GM21515 (cell line): ENCODE measurements around the gene LRRC47.
A peak's percentile ranks its signal among the peaks of the same experiment; 100 is the strongest.

Source experiments
- ATAC-seq: cut with Tn5 transposase; IDR thresholded peaks from one replicate; pipeline ENCODE4 v1.9.1; 2021; ENCODE audit not compliant: unreplicated experiment

The LRRC47 gene

DNA sequence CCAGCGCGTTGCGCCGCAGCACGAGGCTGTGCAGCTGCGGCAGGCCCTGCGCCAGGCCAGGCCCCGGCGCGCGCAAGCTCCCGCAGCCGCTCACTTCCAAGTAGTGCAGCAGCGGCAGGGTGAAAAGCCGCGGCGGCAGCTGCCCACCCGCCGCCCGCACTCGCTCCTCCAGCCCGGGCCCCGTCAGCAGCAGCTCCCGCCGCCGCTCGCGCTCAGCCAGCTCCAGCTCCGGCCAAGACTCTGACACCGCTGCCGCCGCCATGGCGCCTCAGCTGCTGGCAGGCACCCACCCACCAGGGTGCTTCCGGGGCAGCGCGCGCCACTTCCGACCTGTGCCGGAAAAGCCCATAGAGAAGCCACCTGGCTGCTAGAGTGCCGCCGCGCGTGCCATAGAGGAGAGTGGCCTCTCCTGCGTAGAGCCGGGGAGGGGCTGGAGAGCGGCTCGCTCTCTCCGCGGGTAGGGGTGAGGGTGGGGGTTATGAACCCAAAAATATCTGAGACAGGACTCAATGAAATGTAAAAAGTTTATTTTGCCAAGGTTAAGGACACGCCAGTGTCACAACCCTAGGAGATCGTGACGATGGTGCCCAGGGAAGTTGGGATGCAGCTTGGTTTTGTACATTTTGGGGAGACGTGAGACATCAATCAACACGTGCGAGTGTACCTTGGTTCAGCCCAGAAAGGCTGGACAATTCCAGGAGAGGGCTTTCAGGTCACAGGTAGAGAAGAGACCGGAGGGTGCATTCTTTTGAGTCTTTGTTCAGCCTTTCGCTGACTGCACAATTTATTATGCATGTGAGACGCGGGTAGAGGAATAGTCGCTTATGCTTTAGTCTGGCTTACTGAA is at the start of gene LRRC47:
LRRC47 (minus strand) TSS at position 284 of the 847 bp plus-strand sequence; CDS start at position 262, 22 bp downstream.
- peak; percentile 93 for ATAC-seq

DNA sequence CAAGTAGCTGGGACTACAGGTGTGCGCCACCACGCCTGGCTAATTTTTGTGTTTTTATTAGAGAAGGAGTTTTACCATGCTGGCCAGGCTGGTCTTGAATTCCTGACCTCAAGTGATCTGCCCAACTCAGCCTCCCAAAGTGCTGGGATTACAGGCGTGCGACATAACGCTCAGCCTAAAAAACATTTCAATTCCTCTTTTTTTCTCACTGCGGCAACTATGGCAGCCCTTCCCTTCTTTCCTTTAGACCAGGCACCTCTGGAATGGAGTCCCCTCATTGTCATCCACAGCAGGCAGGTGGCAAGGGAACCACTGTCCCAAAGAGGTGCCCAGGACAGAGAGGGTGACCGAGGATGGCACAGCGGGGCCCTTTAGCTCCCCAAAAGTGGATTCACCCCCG is 46.6 kb upstream of the LRRC47 start:
- ATAC-seq, result no peak

DNA sequence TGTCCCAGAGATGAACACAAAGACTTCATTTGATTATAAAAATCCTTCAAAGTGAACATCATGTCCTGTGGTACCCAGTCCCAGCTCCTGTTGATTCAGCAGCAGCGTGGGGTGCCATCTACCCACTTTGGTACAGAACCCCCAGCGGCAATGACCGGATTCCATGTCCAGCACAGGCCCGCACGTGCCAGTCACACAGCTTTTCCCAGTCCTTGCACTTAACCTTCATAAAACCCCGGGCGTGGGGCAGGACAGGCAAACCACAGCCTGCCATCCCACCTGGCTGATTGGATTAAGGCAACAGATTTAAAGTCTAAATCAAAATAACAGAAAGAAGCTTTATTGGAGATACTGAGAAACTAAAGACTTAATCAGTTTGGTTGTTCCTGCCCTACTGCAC is 45.2 kb upstream of the LRRC47 start:
- ATAC-seq, result no peak

DNA sequence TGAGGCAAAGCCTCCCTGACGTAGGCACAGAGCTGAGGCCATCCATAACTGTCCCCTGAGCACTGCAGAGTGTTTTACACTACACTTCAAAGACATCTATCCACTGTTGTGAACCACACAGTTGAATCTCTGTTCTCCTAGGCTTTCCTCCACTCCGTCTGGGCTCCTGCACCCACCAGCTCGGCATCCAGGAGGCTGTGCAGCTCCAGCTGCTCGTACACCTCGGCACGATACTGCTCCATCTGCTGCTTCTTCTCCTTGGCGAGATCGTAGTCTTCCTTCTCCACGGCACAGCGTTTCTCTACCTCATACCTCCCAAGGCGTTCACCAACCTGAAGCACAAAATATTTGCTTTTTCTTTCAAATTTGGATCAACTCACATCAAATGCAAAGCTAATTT is 42.5 kb upstream of the LRRC47 start:
- no peak for ATAC-seq

DNA sequence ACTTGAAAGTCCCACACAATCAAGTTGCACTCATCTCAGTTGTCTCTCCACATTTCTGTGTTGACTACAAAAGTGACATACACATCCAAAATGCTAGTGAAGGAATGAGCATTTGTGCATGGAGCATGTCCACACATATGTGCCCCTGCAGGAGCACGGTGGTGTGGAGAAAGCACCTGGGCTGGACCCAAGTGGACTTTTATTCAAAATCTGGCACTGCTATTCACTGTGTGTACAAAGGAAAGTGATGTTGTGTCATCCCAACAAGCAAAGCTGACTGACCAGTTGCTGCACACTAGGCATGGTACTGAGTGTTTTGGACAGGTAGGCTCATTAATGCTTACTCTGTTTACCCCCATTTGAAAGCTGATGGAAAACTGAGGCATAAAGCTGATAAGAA is 41.4 kb upstream of the LRRC47 start:
- ATAC-seq, result no peak

DNA sequence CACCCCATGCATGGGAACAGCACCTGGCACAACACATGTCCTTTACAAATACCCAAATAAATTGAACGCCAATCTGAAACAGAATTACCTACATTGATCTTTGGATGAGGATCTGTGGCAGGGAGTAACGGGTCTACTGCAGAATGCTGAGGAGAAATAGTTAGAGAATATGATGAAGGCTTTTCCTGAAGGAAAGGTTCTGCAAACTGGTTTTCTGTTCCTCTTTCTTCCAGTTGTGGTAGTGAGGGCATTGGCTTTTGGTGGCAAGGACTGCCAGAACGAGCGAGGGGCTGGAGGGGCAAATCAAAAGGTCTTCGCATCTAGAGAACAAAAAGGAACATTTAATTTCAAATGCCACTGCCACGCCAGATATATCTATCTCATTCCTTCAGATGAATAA is 40.9 kb upstream of the LRRC47 start:
- ATAC-seq, result no peak

DNA sequence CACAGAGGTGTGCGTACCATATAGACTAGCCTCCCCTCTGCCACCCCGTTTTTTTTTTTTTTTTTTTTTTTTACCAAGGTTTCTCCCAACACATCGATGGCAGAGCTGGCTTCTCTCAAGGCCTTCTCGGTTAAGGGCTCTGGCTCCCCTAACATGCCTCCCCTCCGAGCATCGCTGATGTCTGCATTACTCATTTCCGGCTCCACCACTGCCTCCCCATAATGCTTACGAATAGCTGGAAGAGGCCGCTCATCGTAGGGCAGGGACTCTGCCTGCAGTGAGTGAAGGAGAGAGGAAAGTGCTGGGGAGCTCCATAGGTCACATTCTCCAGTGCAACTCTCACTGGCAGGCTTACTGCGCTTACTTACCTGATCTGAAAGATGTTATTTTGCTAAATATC is 40.1 kb upstream of the LRRC47 start:
- ATAC-seq, result no peak

DNA sequence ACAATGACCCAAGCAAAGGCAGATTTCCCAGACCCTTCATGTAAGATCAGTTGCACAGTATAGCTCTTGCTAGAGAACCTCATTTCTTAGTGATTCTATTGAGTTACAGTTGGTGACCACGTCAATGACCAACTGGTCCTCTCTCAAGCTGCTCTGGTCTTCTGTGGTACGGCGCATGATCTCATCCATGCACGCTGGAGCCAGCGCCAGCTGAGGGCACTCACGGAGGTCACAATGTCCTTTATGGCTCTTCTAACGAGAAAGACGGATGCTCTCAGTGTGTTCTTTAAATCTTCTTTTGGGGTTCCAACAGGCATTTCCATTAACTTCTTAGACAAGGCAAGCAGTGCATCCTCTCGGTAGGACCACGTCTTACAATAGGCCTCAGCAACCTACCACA is 38.4 kb upstream of the LRRC47 start:
- no peak for ATAC-seq

DNA sequence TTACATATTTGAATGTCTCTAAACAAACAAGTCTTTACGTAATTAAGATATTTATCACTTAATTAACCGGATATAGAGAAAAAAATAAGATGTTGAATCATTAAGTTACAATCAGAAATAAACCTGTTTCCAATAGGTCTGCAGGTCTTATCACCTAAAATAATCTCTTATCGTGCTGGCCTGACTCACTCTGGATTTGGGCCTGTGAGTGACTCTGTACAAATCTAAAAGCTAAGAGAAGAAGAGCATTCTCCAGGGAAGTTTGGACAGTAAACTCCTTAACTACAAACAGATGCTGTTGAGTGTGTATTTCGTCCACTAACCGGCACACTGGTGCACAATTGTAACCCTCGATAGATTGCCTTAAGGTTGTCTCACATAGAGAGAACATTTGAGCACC is 35.4 kb upstream of the LRRC47 start:
- ATAC-seq, result no peak

DNA sequence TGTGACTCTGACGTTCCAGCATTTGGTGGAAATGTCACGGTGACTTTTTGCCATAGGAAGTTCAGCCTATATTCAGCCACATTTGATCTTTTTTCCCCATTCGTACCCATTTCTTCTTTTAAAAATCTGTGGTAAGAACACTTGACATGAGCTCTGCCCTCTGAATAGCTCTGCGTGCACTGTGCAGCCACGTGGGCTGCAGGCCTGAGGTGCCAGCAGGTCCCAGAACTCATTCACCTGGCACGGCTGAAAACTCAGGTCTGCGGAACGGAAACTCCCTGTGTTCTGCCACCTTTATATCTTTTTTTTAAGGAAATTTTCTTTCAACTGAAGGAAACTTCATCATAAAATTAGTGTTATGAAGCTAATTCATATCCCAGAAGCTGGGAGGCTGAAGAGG is 32.1 kb upstream of the LRRC47 start:
- no peak for ATAC-seq

DNA sequence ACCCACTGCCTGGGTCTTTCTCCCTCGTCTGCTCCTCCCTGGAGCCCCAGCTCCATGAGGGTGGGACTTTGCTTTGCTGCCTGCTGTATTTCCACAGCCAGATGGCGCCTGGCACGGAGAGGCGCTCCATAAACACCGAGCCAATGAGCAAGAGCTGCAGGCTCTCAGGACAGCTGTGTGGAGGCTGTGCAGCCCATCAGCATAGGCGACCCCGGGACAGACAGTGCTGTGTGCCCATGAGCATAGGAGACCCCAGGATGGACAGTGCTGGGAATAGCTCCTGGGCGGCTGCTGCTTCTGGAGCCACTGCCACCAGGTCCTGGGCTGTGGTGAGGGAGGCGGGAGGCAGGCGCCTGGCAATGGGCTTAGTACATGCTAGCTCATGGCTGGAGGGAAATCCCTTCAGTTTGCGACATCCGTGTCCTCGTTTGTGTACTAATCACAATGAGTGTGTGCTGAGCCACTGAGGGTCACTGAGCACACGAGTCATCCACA is 31.6 kb upstream of the LRRC47 start:
- no peak for ATAC-seq

DNA sequence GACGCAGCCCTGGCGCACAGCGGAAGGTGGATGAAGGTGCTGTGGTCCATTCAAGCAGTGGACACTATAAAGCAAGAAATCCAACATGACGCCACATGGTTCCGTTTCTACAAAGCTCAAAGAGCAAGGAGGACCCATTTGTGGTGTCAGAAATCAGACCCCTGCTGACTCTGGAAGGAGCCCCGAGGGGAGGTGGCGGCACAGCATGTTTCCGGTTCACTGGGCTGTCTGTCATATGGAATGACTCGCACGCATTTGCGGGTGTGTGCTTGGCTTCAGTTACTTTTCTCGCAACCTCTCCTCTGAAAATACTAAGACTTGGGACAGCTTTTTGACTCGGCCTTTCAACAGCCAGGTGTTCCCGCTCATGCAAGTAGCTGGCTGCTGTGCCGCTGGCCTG is 29.1 kb upstream of the LRRC47 start:
- ATAC-seq, result no peak

DNA sequence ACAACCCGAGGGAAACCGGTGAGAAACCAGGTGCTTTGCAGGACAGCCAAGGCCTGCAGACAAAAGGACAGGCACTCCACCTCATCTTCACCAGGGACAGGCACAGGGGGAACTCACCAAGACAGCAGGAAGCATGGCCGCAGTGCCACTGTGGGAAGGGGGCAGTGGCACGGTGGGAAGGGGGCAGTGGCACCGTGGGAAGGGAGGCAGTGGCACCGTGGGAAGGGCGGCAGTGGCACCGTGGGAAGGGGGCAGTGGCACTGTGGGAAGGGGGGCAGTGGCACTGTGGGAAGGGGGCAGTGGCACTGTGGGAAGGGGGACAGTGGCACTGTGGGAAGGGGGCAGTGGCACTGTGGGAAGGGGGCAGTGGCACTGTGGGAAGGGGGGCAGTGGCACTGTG is 28.4 kb upstream of the LRRC47 start:
- ATAC-seq, result no peak

DNA sequence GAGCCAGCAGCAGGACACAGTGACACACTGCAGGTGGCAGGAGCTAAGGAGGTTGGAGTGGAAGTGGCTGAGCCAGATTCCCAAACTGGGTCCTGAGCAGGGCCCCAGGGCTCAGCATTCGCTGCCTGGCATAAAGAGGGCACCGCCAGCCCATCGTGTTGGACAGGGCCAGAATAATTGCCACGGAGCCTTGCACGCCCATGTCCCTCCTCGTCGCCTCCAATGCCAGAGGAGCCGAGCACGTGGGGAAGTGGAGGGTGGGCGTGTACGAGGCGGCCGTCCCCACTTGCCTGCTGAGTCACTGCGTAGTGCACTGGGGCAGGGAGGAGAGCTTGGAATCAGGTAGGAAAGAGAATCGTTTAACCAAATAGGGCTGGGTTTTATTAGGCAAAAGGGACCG is 26.1 kb upstream of the LRRC47 start:
- no peak for ATAC-seq

DNA sequence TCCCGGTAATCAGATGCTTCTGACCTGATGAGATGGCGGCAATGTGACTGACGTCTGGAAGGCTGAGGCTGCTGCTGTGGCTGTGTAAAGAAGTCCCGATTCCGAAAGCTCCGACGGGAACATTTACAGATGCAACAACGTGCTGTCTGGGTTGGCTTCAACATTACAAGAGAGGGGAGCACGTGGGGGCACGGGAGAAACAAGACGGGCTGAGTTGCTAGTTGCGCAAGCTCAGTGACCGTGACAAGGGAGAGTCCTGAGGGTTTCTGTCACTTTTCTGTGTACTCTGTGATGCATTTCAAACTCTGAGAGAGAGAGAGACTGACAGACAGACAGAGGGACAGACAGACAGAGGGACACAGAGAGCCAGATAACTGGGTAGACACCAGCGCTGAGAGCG is 25.6 kb upstream of the LRRC47 start:
- no peak for ATAC-seq

DNA sequence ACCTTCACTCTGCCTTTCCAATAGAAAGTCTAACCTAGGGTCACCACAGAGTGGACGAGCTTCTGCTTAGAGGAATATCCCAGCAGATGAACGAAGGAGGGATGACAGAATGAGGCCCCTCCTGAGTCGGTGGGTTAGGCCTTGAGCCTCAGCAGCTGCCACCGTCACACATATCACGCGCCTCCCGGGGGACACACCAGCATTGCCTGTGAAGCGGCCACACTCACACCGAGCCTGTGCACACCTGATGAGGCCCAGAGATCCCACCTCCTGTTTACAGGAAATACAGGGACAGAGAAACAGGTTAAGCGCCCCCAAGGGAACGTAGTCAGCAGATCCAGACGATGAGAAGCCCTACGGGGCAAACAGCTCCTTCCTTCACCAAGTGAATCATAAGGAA is 25.1 kb upstream of the LRRC47 start:
- no peak for ATAC-seq

DNA sequence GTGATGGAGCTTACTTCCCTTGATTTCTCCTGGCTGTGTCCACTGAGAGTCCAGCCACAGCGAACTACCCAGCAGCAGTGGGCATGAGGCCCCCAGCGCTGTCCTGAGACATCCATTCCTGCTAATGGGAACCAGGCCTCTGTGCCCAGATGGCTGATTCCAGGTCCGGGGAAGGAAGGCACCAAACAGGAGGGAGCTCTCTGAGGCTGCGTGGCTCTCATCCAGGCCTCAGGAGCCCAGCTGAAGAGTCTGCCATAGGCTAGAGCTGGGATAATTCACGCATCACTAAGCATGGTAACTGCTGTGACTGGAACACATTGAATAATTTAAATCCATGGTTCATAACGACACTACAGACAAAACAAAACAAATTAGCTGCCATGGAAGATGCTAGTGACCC is 24.7 kb upstream of the LRRC47 start:
- no peak for ATAC-seq

DNA sequence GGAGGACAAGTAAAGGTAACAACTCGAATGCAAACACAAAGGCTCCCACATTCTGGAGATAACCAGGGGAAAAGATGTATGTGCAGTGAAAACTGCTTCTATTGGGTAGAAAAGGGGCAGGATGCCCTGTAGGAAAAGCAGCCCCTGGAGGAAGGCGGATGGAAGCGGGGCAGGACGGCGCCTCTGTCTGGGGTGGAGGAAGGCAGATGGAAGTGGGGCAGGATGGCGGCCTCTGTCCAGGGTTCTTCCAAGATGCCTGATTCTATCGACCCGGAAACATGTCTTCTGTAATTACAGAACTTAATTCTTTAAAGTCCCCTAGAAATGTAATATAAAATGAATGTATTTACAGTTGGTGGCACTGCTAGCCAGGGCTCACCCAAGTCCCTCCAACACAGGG is 24.0 kb upstream of the LRRC47 start:
- no peak for ATAC-seq

DNA sequence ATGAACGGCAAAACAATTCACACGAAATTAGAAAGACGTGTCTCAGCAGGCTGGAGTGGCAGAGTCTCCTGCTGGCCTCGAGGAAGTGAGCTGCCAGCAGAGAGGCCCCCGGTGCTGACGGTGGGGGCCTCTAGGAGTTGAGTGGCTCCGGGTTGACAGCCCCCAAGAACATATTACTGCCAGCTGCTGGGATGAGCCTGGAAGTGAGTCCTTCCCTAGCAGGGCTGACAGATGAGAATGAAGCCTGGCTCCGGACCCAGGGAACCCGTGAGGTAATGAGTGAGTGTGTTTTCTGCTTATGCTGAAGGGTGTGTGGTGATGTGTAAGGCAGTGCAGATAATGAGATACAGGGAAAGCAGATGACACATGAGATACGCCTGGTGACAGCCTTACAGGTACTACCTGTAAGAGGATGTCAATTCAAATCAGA is 23.5 kb upstream of the LRRC47 start:
- ATAC-seq, result no peak

DNA sequence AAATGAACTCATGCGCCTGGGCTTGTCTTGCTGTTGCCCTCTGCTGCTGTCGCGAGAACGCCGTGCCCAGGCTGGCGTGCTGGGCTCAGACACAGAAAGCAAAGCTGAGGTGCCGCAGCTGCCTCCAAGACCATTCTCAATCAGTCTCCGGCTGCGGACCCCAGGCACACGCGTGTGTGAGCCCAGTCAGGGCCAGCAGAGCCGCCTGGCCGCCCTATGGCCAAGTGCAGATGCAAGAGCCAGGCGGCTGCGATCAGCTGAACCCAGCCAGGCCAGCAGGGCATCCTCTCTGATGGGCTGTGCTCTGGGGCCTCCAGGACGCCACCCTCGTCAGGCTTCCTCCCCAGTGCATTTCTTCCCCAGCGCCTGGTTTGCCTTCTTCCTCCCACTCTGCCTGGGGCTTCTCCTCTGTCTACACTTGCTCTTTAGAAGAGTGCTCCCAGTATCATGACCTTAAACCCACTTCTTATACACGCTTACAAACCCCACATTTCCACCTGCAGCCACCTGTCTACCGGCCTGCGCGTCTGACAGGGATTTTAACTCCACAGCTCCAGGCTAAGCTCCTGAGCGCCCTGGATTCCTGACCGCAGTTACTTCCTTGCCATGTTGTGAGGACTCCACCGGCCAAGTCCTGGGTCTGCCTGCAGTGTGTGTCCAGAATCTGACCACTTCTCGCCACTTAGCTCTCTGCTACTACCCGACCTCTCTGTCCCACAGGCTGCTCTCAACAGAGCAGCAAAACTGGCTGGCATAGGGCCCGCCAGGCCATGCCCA is 21.7 kb upstream of the LRRC47 start:
- ATAC-seq, result no peak

DNA sequence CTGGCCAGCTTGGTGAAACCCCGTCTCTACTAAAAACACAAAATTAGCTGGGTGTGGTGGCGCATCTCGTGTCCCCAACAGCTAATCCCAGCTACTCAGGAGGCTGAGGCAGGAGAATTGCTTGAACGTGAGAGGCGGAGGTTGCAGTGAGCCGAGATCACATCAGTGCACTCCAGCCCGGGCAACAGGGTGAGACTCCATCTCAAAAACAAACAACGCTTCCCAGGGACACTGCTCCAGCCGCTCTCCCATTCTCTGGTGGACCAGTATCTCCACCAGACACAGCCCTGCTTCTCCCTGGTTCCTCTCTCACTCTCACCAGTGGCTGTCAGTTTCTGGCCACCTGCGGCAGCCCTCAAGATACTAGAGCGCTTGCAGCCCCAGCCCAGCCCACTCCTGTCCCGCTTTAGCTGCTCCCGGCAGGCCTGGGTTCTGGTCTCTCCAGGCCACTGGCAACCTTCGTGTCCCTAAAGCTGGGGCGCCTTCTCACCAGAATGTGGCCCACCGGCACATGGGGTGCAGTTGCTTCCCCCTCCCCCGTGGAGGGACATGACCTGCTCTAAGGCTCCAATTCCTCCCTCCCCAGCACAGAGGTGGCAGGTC is 20.9 kb upstream of the LRRC47 start:
- ATAC-seq, result no peak
